WERI-Rb-1 (cell line): ENCODE data around the gene SATB2.

ENCODE experiments used
- DNase-seq: peaks from one replicate; pipeline ENCODE4 v3.0.0-alpha.2; 2020
- H3K27ac ChIP-seq: fragments of 250-450 bp; sonication (Bioruptor Pico); 2 replicates; pipeline ENCODE4 v1.5.1; 2020; ENCODE audit warnings: mild to moderate bottlenecking, moderate library complexity
- H3K27me3 ChIP-seq: fragments of 250-450 bp; sonication (Bioruptor Pico); 2 replicates; pipeline ENCODE4 v1.5.1; 2021; ENCODE audit warnings: mild to moderate bottlenecking, low read depth, moderate library complexity; ENCODE audit not compliant: insufficient read depth, severe bottlenecking
- H3K36me3 ChIP-seq: fragments of 250-450 bp; sonication (Bioruptor Pico); 2 replicates; pipeline ENCODE4 v1.5.1; 2020; ENCODE audit warnings: mild to moderate bottlenecking, moderate library complexity
- H3K4me3 ChIP-seq: 2 replicates; pipeline ENCODE4 v1.5.1; 2011; ENCODE audit warnings: low read depth, mild to moderate bottlenecking, control low read depth, low read length
- H3K9me3 ChIP-seq: fragments of 250-450 bp; sonication (Bioruptor Pico); 2 replicates; pipeline ENCODE4 v1.5.1; 2021; ENCODE audit warnings: mild to moderate bottlenecking, moderate library complexity; ENCODE audit not compliant: severe bottlenecking
- CTCF ChIP-seq: IDR thresholded peaks from 2 replicates; pipeline ENCODE4 v1.5.1; 2011; ENCODE audit warnings: low read depth, mild to moderate bottlenecking, control low read depth, inconsistent platforms, low read length

SATB2 gene

GRCh38 chr2:199310771-199311585 is 146.8 kb downstream of the SATB2 start:
- peak; percentile 64 for DNase-seq
- Histone ChIP-seq H3K36me3 (peaks cover 20% of the 10 kb centered on the region), H3K27ac (peak overlapping the region; percentile 87), H3K9me3 (no peaks in the 10 kb centered on the region), H3K27me3 (no peaks in the 10 kb centered on the region), H3K4me3 (no peak overlapping the region)
- no peak for TF ChIP-seq CTCF

GRCh38 chr2:199309973-199310372 is 147.8 kb downstream of the SATB2 start:
- peak; percentile 88 for DNase-seq
- Histone ChIP-seq H3K9me3 (no peaks in the 10 kb centered on the region), H3K27me3 (no peaks in the 10 kb centered on the region), H3K36me3 (peaks cover 20% of the 10 kb centered on the region), H3K4me3 (no peak overlapping the region), H3K27ac (peak overlapping the region; percentile 87)
- TF ChIP-seq CTCF, result no peak

- H3K36me3 ChIP-seq, result peaks cover 24% of the 10 kb centered on the region
- no peak for DNase-seq
- no peak for TF ChIP-seq CTCF
These were observed 148.3 kb downstream of the SATB2 start for GRCh38 chr2:199309411-199309810.

GRCh38 chr2:199308567-199308966 is 149.2 kb downstream of the SATB2 start:
- Histone ChIP-seq H3K27ac (peak overlapping the region; percentile 87; the same call in 1 of the 2 replicates), H3K27me3 (no peaks in the 10 kb centered on the region)

More at GRCh38 chr2:199309411-199309810, 148.3 kb downstream of the SATB2 start:
- peak overlapping the region; percentile 87 for H3K27ac ChIP-seq
- H3K4me3 ChIP-seq, result no peak overlapping the region
- no peaks in the 10 kb centered on the region for H3K27me3 ChIP-seq
- no peaks in the 10 kb centered on the region for H3K9me3 ChIP-seq

GRCh38 chr2:199307461-199307860 is 150.3 kb downstream of the SATB2 start:
- no peaks in the 10 kb centered on the region for H3K27me3 ChIP-seq

More at GRCh38 chr2:199308567-199308966, 149.2 kb downstream of the SATB2 start:
- no peak for DNase-seq
- no peak overlapping the region for H3K4me3 ChIP-seq
- no peaks in the 10 kb centered on the region for H3K9me3 ChIP-seq
- peaks cover 25% of the 10 kb centered on the region for H3K36me3 ChIP-seq
- TF ChIP-seq CTCF, result no peak

More at GRCh38 chr2:199307461-199307860, 150.3 kb downstream of the SATB2 start:
- Histone ChIP-seq H3K9me3 (no peaks in the 10 kb centered on the region), H3K4me3 (no peak overlapping the region), H3K36me3 (peaks cover 27% of the 10 kb centered on the region), H3K27ac (no peak overlapping the region)
- no peak for TF ChIP-seq CTCF
- DNase-seq, result no peak
